Hepatocyte (in vitro differentiated cells): Measurements from ENCODE around the gene PTPRM.

Experiments
- EZH2 ChIP-seq: fragments of 200-600 bp; sonication (generic); IDR thresholded peaks from 2 replicates; pipeline ENCODE4 v1.6.1; 2016; ENCODE audit warnings: antibody characterized with exemption, mild to moderate bottlenecking, borderline replicate concordance
- TF ChIP-seq, protein P1 (sequence below): fragments of 200-600 bp; sonication (generic); IDR thresholded peaks from 2 replicates; pipeline ENCODE4 v1.5.1; 2016; ENCODE audit warnings: antibody characterized with exemption, mild to moderate bottlenecking; ENCODE audit not compliant: poor library complexity

DNA sequence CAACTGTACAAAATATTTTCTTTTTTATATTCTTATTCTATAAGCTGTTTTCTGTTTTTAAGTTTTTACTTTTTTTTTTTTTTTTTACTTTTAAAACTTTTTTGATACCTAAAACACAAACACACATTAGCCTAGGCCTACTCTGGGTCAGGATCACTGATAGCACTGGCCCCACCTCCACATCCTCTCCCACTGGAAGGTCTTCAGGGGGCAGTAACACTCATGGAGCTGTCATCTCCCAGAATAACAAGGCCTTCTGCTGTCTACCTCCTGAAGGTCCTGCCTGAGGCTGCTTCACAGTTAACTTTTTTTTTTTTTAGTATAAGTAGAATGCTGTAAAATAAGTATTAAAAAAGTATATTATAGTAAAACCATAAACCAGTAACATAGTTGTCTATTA lies 415.1 kb downstream of the PTPRM start:
- TF ChIP-seq EZH2: no peak
- TF ChIP-seq, protein P1, sequence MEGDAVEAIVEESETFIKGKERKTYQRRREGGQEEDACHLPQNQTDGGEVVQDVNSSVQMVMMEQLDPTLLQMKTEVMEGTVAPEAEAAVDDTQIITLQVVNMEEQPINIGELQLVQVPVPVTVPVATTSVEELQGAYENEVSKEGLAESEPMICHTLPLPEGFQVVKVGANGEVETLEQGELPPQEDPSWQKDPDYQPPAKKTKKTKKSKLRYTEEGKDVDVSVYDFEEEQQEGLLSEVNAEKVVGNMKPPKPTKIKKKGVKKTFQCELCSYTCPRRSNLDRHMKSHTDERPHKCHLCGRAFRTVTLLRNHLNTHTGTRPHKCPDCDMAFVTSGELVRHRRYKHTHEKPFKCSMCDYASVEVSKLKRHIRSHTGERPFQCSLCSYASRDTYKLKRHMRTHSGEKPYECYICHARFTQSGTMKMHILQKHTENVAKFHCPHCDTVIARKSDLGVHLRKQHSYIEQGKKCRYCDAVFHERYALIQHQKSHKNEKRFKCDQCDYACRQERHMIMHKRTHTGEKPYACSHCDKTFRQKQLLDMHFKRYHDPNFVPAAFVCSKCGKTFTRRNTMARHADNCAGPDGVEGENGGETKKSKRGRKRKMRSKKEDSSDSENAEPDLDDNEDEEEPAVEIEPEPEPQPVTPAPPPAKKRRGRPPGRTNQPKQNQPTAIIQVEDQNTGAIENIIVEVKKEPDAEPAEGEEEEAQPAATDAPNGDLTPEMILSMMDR: no peak
